Measurements from ENCODE around the gene OR2T1. TPM values are rescaled to one million over a fixed set of nuclear protein-coding genes. Genes with fewer than 3 reads are reported as not detected.
"Not testable (repeated sequence)": the region's sequence is repeated elsewhere in the genome, so short reads cannot be mapped to it uniquely, and the experiment has no call there.

OR2T1 gene
- total RNA-seq, 4 donors from 2014 or later = not detected

DNA sequence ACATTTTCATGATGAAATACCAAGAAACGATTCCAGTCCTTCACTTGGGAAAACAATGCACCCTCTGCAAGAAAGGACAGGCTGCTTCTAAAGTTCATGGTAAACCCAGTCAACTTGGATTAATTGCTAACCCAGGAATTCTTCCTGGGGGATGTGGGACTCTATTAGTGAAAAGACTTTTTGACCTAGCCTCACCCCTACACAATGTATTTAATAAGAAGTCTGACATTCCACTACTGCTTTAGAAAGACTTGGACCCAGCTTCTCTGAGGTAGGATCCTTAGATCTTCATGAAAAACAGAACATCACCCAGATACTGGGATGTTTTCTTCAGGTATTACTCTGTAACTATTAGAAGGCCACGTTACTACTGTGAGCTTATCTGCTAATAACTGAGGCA, 42.6 kb downstream of the OR2T1 start, which contains the start of gene OR2T2:
OR2T2 (plus strand) TSS at position 239 of the 400 bp plus-strand sequence. CDS start 7,161 bp downstream, outside the sequence.
- H3K36me3 ChIP-seq, H3K9me3 ChIP-seq, H3K27ac ChIP-seq, ATAC-seq, H3K4me3 ChIP-seq, H3K4me1 ChIP-seq, H3K27me3 ChIP-seq: not testable (repeated sequence)
- WGBS, 2 donors (ENCODE audit: low coverage in 1 of 2) = 60 to 80% methylated on average over 1 of the region's 2 CpGs

GRCh38 chr1:248448409-248449074, 45.7 kb downstream of the OR2T1 start:
- not testable (repeated sequence) for H3K9me3 ChIP-seq, H3K4me1 ChIP-seq, H3K4me3 ChIP-seq, H3K27me3 ChIP-seq, H3K36me3 ChIP-seq, ATAC-seq, H3K27ac ChIP-seq
- WGBS, 2 donors (ENCODE audit: low coverage in 1 of 2) = no CpG with 5 or more reads among the region's 4 CpGs

DNA sequence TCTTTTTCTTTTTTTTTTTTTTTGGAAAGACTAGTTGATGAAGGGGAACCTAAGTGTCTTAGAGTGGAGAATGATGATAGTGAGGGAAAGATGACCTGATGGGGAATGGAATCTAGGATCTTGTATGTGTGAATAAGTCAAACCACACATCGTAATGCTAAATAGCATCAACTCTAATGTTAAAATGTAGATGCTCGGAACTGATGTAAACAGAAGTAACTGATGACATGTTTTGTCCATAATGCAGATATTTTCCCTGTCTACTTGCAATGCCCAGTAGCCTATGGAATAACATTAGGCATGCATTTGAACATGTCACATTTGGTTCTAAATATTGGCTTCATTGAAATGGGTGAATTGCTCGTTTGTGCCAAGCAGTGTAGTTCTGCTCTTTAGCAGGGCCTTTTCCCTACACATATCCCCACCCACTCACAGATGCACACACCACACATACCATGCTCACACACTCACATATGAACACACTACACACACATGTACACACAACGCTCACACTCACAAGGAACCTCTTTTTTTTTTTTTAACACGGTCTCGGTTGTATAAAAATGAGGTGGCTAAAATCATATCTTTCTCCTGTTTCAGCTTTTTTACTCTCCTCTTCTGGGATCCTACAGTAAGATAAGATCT, 47.1 kb downstream of the OR2T1 start:
- H3K4me1 ChIP-seq, H3K9me3 ChIP-seq, H3K4me3 ChIP-seq, ATAC-seq, H3K36me3 ChIP-seq, H3K27ac ChIP-seq, H3K27me3 ChIP-seq: not testable (repeated sequence)
- 74 to 77% methylated on average over 5 of the region's 6 CpGs for WGBS, 2 donors (ENCODE audit: low coverage in 1 of 2)

DNA sequence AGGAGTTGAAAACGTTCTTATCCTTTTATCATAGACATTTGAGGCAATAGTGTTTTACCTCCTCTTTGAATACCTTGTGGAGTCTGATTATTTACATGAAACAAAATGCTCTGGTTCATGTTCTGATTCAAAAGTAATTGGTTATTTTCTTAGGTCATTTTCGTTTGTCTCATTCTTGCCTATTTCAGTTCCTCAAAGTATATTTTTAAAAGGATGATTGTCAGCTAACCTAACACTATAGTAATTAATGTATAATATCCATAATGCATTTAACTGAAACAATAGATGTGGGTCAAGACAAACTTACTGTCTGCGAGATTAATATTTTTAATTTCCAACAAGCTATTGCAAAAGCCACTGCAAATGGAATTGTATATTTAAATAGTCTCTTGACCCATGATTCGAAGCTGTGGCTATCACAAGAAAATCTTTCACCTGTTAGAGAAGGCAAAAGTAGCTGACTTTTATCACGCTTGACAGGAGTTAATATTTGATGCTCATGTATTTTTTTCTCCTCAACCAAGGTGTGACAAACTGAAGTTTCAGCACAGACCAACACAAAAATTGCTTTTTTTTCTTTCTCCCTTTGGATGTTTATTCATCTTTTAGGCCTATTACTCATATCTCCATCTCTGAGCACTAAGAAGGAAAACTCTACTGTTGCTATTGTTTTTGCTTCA, 47.8 kb downstream of the OR2T1 start:
- 48% methylated on average over 2 of the region's 5 CpGs; no CpG with 5 or more reads in 1 of the 2 donors for WGBS, 2 donors (ENCODE audit: low coverage in 1 of 2)
- H3K4me3 ChIP-seq, H3K27ac ChIP-seq, ATAC-seq, H3K36me3 ChIP-seq, H3K4me1 ChIP-seq, H3K27me3 ChIP-seq, H3K9me3 ChIP-seq: not testable (repeated sequence)

- H3K36me3 ChIP-seq, ATAC-seq, H3K27me3 ChIP-seq, H3K27ac ChIP-seq, H3K4me3 ChIP-seq, H3K9me3 ChIP-seq, H3K4me1 ChIP-seq: not testable (repeated sequence)
- 93% methylated on average over 6 of the region's 7 CpGs; no CpG with 5 or more reads in 1 of the 2 donors for WGBS, 2 donors (ENCODE audit: low coverage in 1 of 2)
Observed at GRCh38 chr1:248453619-248454018, 50.8 kb downstream of the OR2T1 start.

- not testable (repeated sequence) for H3K4me3 ChIP-seq, H3K27ac ChIP-seq, H3K4me1 ChIP-seq, ATAC-seq, H3K36me3 ChIP-seq, H3K27me3 ChIP-seq, H3K9me3 ChIP-seq
- WGBS, 2 donors (ENCODE audit: low coverage in 1 of 2) = no CpG with 5 or more reads among the region's 4 CpGs
Observed at GRCh38 chr1:248455045-248455444, 52.2 kb downstream of the OR2T1 start.

GRCh38 chr1:248456635-248457034, 53.8 kb downstream of the OR2T1 start:
- not testable (repeated sequence) for H3K4me1 ChIP-seq, H3K27ac ChIP-seq, H3K36me3 ChIP-seq, H3K27me3 ChIP-seq, H3K4me3 ChIP-seq, ATAC-seq, H3K9me3 ChIP-seq
- no CpG with 5 or more reads among the region's 2 CpGs for WGBS, 2 donors (ENCODE audit: low coverage in 1 of 2)

Other genes starting within 250 kb of the OR2T1 start
- gene OR2M2, start 228.2 kb upstream of the OR2T1 start, total RNA-seq = not detected
- not detected for gene OR2M3, start 205.8 kb upstream of the OR2T1 start, total RNA-seq
- gene OR2M4, start 171.6 kb upstream of the OR2T1 start, total RNA-seq = under 1 TPM in 2 of 4 donors, not detected in 2; 0.05 to 0.50 TPM
- gene OR2T33, start 125.1 kb upstream of the OR2T1 start, total RNA-seq = not detected
- not detected for gene OR2T12, start 99.6 kb upstream of the OR2T1 start, total RNA-seq
- gene OR2M7, start 78.5 kb upstream of the OR2T1 start, total RNA-seq = not detected
- gene OR14C36, start 54.3 kb upstream of the OR2T1 start, total RNA-seq = not detected
- not detected for gene OR2T4, start 41.4 kb upstream of the OR2T1 start, total RNA-seq
- under 1 TPM in 1 of 4 donors, not detected in 3; 0.04 TPM for gene OR2T6, start 27.3 kb upstream of the OR2T1 start, total RNA-seq
- not detected for gene OR2T2, start 42.6 kb downstream of the OR2T1 start, total RNA-seq
- gene OR2T3, start 70.3 kb downstream of the OR2T1 start, total RNA-seq = not detected
- not detected for gene OR2T5, start 85.5 kb downstream of the OR2T1 start, total RNA-seq
- under 1 TPM in 1 of 4 donors, not detected in 3; 0.08 TPM for gene OR2G6, start 105.0 kb downstream of the OR2T1 start, total RNA-seq
- not detected for gene OR2T29, start 159.7 kb downstream of the OR2T1 start, total RNA-seq
- gene OR2T34, start 171.7 kb downstream of the OR2T1 start, total RNA-seq = not detected
- not detected for gene OR2T10, start 194.7 kb downstream of the OR2T1 start, total RNA-seq
- not detected for gene OR2T11, start 232.0 kb downstream of the OR2T1 start, total RNA-seq
- gene OR2T35, start 242.2 kb downstream of the OR2T1 start, total RNA-seq = not detected

Data from gastroesophageal sphincter (tissue), 4 donors.